G401 (cell line): ENCODE measurements around the gene NR5A2. TPM values are rescaled to one million over a fixed set of nuclear protein-coding genes. Genes with fewer than 3 reads are reported as not detected.

Source experiments
- DNase-seq: peaks from one replicate; pipeline ENCODE4 v3.0.0-alpha.2; 2015; ENCODE audit warnings: low spot score
- in situ Hi-C: cut with HindIII; loops from 2 replicates; pipeline ENCODE4 v1.10.0; 2016; ENCODE audit warnings: low sequenced_read_pairs, mixed read lengths
- total RNA-seq: library from RNA; depleted of rRNA; stranded (reverse); fragments of >200 nt; shearing (Covaris generic); gene quantifications from 2 replicates; pipeline ENCODE4 v1.2.3, GENCODE V29; 2014

NR5A2 gene
- total RNA-seq, 1 experiment from 2014 or later, result not detected

DNA sequence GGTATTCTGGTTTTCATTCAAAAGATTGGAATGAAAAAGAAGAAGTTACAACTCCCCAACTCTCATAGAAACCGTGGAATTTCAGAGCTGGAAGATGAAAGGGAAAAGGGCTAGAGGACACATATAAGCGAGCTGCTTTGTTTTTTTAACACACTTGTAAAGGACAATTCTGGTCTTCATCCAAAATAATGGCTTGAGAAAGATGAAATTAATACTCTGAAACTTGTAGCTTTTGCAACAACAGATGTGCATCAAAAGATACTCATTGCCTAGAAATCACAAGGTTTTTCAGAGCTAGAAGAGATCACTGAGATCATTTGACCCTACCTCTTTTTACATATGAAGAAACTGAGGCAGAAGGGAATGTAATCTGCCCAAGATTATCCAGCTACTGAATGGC is 25.6 kb downstream of the NR5A2 start:
- no peak for DNase-seq
- in situ Hi-C loops, result no loop called here

DNA sequence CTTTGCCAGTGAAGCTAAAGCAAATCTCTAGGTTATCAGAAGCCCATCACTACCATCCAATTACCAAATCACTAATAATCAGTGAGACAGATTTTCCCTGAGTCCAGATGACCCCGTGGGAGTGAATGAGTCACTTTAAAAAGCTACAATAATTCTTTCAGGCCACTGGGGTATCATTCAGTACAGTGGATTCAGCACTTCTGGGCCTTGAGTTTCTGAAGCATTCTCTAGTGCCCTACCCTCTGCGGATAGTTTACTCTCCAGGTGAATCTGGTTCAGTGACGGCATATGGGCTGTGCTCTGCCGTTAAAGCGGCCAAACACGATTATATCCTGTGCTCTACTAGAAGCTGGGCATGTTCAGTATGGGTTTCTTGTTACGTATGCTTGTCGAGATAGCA is 26.1 kb downstream of the NR5A2 start:
- in situ Hi-C loops, result no loop called here

DNA sequence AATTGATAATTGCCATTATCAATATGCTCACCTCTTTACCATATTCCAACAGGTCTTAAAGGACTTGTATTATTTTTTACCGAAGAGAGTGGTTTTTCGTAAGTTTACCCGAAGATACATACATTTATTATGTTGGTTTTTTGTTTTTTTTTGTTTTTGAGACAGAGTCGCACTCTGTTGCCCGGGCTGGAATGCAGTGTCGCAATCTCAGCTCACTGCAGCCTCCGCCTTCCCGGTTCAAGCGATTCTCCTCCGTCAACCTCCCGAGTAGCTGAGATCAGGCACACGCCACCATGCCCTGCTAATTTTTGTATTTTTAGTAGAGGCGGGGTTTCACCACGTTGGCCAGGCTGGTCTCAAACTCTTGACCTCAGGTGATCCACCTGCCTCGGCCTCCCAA is 30.8 kb downstream of the NR5A2 start:
- no peak for DNase-seq
- in situ Hi-C loops, result no loop called here

More for the DNA sequence above, 26.1 kb downstream of the NR5A2 start:
- DNase-seq, result no peak

DNA sequence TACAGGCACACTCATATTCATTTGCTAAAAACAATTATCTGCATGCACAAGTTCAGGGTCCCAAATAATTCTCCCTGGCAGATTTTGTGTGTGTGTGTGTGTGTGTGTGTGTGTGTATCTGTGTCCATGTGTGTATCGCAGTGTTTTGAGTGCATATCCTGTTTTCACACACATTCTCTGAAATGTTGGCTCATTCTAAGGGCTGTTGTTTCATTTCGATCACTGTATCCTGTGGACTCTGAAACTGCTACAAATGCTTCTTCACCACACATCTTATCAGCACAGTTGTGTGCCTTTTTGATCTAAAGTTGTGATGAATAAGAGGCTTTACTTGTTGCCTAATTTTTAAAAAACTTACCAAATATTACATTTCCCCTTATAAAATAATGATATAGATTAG is 34.6 kb downstream of the NR5A2 start:
- no peak for DNase-seq
- in situ Hi-C loops, result no loop called here

DNA sequence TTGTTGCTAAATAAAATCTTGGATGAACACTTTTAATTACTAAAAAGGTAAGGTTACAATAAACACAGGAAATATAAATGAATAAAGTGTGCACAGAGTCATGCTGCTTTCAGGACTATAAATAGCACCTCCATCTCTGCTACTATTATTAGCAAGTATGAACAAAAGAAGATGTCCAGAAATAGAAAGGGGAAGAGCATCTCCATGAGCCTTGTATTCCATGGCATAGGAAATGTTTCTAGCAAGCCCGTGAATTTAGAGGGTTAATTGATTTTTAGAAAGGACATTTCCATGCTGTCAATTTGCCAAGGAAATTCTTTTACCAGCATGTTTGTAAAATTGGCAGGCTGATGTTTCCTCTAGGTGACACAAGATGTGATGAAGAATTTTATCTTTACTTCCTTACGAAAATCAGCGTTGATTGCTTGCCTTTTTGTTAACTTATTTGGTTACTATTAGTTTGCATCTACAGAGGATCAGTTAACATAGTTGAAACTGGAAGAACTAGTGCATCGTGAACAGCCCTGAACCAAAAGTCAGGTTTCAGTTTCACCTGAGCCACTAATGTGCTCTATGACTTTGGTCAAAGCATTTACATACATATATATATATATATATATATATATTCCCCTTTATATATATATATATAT is 45.3 kb downstream of the NR5A2 start:
- in situ Hi-C loops, result no loop called here

DNA sequence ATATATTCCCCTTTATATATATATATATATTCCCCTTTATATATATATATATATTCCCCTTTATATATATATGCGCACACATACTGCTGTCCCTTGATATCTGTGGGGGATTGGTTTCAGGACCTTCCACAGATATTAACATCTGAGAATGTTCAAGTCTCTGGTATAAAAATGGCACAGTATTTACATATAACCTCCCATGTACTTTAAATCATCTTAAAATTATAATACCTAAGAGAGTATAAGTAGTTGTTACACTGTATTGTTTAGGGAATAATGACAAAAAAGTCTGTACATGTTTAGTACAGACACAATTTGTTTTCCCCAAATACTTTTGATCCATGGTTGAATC is 45.8 kb downstream of the NR5A2 start:
- in situ Hi-C loops, result no loop called here
- DNase-seq, result no peak

More for the DNA sequence above, 45.3 kb downstream of the NR5A2 start:
- no peak for DNase-seq

DNA sequence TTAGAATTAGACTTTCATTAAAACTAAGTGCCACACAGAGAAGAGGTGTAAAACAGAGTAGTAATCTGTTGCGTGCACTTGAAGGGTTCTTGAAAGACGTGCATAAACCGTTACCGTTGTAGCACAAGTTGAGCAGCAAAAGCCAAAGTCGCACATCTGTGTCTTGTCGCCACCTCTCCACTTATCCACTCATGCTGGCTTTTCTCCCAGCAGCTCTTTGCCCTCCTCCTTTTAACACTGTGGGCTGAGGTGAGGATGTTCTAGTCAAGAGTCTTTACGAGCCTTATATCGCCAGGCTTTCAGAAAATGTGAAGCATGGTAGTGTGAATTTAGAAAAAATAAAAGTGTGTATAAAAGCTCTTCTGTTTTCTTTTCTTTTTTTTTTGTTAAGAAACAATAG is 48.0 kb downstream of the NR5A2 start:
- no peak for DNase-seq
- in situ Hi-C loops, result no loop called here

DNA sequence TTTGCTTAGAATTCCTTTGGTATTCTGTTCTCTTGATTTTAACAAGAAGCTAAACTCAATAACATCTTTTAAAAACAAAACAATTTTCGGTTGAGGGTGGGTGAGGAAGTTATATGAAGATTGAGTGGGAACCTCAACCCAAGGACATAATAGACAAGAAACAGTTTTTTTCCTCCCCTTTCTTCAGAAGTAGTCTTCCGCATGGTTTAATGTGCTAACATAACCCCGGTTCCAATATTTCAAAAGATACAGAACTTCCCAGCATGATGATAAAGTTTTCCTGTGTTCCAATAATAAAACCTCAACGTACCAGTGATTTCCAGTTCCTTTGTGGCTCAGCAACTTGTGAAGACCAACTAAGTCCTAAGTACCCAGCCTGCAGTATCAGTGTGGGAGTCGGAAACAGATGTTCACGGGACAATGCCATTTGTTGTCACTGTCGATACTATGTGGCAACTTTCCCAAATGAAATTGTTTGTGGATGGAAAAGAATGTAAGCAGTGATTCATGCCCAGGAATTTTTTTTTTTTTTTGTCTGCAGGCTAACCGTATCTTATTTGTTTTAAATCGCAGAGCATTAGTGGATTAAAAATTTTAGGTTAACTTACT is 48.5 kb downstream of the NR5A2 start:
- DNase-seq, result no peak
- in situ Hi-C loops, result no loop called here

DNA sequence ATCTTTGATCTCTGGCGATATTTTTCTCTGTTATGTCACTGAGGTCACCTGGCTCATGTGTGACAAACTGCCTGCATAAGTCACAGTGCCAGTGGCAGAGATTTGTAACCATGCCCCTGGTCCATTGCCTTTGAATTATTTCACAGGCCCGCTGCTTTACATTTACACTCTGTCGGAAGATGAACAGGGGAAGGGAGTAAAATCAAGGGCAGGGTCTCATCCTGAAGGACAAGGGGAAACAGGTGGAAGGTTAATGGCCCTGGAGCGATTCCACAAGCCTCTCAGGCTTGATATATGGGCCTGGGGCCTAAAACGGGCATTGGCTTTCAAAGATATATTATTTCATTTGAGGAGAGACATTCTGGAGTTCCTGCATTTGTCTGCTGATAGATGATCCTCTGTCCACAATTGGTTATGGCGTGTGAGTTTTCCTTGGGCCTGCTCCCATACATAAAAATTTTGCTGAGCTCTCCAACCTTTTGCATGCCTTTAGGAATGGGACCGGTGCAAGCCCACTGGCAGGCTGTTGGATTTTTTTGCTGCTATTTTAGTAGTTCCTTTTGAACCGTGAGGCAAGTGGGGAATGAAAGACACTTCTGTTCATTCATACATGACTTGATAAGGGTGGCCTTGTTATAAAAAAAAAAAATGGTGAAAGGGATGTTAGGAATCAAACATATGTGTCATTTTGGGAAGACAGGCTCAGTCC is 51.9 kb downstream of the NR5A2 start:
- in situ Hi-C loops, result no loop called here
- DNase-seq, result no peak

DNA sequence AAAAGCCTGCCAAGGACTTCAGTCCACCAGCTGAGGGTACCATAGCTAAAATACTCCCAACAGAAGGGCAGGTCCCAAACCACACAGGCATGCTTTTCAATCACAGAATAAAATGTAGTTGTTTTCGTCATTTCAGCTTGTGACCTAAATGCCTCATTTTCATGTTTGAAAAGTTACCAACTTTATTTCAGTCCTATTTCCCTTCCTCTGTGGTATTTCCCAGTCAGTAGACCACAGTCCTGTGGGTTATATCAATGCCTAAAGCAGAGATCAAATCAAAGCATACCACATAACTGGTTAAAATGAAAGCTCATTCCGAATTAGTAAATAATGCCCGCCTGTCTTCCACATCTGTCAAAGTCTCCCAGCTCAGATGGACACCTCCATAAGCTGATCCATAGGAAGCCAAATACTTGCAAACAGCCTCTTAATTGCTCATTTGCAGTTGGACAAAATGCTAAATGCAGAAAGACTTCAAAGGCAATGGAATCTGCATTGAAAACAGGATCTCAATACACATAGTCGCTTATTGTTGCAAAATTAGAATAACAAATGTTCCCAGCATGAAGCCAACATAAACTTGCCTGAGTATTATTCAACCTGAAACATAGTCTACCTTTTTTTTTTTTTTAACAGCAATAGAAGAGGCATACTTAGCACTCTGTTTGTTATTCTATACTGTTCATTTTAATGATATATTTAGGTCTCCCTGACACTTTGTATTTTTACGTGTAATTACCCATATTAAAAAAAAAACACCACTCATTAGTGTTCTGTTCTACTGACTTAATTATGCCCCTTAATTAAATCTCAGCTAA is 53.9 kb downstream of the NR5A2 start:
- DNase-seq, result no peak
- in situ Hi-C loops, result no loop called here

DNA sequence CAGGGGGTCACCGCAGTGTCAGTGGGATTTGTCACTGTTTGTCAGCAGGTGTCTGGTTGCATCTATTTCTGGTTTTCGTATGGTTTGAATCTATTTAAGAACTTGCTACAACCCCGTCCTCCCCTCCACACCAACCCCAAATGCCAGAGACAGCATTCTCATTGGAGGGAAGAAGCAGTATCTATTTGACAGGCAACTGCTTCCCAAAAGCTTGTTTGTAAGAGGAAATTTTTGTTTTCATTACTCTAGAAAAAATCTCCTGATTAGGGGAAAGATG is 54.4 kb downstream of the NR5A2 start:
- DNase-seq, result no peak
- in situ Hi-C loops, result no loop called here

DNA sequence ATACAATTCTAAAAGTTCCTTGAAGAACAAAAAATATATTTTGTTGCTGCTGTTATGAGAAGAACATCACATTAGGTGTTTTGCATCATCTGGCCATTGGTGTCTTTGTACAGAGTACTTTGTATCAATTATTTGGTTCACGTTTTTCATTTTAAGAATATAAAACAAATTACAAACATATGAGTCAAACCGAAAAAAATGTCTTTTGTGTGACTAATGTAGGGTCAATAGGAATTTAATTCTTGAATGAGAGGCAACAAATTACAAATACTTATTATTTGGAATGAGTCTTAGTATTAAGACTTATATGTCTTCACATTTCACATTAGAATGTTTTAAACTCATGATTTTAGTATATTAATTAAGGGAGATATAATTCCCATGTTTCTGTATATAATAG is 54.8 kb downstream of the NR5A2 start:
- in situ Hi-C loops, result no loop called here
- DNase-seq, result no peak

DNA sequence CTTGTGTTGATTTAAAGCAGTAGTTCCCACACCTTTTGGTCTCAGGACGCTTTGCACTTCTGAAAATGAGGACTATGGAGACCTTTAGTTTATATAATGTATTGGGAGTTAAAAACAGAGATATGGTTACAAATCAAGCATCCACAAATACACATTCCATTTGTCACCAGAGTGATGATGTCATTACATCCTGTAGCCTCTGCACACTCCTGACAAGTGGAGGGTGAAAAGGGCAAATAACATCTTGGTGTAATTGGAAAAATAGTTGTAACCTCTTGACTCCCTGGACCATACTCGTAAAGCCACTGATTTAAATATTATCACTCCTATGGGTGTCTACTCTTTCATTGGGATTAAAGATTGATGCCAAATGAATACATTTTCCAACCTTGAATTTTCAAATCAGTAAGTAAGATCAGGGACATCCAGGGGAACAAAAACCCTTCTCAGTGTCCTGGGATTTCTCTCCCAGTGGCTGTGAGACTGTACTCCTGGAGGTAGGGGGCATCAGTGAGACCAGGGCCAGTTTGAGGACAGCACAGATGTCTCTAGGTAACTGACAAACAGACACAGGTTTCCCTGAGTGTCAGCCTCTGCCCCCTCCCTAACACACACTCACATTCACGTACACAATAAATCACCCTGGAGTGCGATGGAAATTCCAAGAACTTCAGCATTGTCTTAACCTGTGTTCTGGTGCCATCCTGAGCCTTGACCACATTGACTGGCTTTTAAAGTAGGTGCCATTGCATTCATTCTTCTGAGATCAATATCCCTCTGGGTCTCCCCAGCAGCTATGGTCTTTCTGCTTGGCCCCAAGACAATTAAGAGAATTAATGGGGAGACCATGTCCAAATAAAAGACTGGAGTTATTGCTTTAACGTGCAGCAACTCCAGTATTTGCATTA is 63.0 kb downstream of the NR5A2 start:
- DNase-seq, result no peak
- in situ Hi-C loops, result no loop called here

DNA sequence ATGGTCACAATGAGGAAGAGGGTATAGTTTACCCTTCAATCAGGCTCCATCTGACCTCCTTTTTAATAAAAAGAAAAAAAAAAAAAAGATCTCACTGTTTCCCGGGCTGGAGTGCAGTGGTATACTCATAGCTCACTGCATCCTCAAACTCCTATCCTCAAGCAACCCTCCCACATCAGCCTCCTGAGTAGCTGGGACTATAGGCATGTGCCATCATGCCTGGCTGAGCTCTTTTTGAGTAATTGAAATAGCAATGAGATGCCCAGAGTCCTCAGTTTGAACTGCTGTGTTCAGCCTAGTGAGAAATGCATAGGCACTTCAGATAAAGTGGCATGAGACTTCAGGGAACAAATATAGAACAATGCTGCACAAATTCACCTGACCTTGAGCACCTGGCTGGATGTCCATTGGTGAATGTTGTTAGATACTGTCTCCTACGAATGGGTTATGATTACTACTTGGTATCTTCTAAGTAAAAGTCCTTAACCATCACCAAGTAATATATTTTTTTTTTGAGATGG is 67.6 kb downstream of the NR5A2 start:
- no peak for DNase-seq
- in situ Hi-C loops, result no loop called here

DNA sequence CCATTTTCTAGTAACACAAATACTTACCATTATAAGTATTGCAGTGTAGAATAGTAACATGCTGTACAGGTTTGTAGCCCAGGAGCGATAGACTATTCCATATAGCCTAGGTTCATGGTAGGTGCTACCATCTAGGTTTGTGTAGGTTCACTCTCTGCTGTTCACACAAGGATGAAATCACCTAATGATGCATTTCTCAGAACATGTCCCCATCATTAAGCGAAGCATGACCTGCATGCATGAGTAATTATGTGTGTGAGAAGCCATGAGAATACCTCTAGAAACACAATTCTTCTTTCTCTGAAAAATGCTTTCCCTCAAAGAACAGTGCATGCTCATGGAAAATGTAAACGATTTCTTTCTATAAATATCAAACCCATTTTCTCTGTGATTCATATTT is 69.3 kb downstream of the NR5A2 start:
- in situ Hi-C loops, result no loop called here
- DNase-seq, result no peak

DNA sequence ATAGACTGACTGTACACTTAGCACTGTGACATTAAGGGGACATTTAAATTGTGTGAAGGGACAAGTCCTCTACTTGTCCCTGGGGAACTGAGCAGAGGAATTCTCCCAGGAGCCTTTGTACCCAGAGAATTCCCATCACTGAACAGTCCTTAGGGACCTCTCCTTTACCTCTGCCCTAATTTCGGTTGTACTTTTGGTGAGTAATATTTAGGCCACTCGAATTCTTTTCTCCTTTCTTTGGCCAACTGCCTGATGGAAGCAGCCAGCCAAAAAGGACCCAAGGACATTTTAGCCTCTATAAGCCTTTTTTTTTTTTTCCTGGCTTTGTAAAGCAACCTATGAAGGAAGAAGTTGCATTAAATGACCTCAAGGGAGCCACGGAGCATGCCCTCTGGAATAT is 71.5 kb downstream of the NR5A2 start:
- in situ Hi-C loops, result no loop called here
- peak; percentile 15 for DNase-seq

DNA sequence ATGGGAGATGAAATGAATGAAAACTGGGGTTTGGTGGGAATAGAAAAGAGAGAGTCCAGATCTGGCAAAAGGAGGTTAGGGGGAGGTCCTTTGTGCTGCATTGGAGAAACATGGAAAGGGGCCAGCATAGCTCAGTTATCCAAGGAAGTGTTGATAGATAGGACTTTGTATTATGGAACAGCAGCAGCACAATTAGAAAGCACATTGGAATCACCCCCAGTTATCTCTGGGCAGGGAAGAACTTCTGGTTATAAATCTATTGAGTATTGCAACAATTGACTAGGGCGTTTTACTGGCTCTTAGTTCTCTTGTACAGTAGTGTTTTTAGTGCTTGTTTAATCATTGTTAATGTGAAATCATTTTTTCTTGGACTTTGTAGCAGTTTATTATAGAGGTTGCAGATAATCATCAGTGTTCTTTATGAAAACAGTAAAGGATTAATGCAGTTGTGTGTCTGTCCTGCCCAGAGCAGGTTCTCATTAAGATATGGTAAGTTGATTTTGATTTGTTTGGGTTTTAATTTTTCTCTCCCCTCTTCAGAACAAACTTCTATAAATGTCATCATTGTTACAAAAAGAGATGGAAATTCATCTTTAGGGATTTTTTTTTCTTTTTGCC is 76.6 kb downstream of the NR5A2 start:
- no peak for DNase-seq
- in situ Hi-C loops, result no loop called here

DNA sequence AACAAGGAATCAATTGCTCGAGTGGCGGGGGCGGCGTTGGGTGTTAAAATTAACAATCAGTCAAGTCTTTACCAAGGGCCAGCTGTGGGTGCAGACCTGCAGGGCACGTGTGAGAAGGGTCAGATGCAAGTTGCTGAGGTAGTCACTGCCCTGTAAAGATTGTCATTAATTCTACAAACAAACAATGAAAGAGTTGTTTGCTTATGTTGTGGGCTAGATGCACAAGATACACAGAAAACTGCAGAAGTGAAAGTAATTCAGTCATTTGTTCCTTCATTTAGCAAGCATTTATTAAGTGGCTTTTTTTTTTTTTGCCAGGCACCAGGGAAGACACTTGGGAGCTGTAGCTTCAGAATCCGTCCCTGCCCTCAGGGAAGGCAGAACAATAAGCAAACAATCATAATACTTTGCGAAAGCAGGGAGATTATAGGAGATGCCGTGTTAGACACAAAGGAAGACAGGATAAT is 79.5 kb downstream of the NR5A2 start:
- in situ Hi-C loops, result no loop called here
- no peak for DNase-seq

DNA sequence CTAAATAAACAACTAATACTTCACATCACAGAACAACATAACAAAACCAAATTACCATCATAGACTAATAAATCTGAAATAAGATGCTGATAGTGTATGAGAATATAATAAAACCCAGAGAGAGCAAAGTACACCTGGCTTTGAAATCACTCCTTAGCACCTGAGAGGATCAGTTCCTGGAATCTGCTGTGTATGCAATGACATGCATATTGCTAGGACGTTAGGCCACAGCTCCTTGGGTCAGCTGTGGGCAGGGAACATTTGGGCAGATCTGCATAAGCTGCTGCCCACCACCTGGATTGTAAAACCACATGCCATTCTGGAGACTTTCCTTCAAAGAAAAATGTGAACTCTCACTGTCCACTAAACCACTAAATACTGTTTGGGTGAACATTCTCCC is 81.1 kb downstream of the NR5A2 start:
- DNase-seq, result no peak
- in situ Hi-C loops, result no loop called here
